ENCODE measurements around the gene SLCO4A1.

- no peak for TF ChIP-seq CTCF (IDR thresholded peaks at IDR 0.05)
- TF ChIP-seq POLR2A (IDR thresholded peaks at IDR 0.05): no peak
Measured at GRCh38 chr20:62599216-62600110, 42.8 kb upstream of the SLCO4A1 start.

Data from adrenal gland (tissue), 5 donors.